GM12878 (cell line): Measurements from ENCODE around the gene HTR2B. TPM values are rescaled to one million over a fixed set of nuclear protein-coding genes. Genes with fewer than 3 reads are reported as not detected.
A peak's percentile ranks its signal among the peaks of the same experiment; 100 is the strongest.

Experiments
- ATAC-seq: fragments of 200-7000 bp; cut with Tn5 transposase; 3 replicates; pipeline ENCODE4 v1.9.1; 2020; ENCODE audit warnings: mild to moderate bottlenecking, moderate library complexity
- BruUV-seq: library from RNA; stranded (reverse); fragments of 400-500 nt; replicated peaks from 2 replicates; lab custom pipeline; 2021; lab: Mats Ljungman, UMichigan
- CTCF ChIA-PET: fragments of 300-600 bp; sonication (Branson Sonifier 250); formaldehyde crosslinking; extraction: SDS; loops from one replicate; lab custom pipeline; 2021; ENCODE audit warnings: inconsistent platforms; lab: Yijun Ruan, JAX
- POLR2A ChIA-PET: fragments of 350-600 bp; formaldehyde crosslinking; extraction: SDS; loops from one replicate; lab custom pipeline; 2021; ENCODE audit warnings: inconsistent platforms; lab: Charles Lee
- RAD21 ChIA-PET: fragments of 300-600 bp; sonication (Branson Sonifier 250); formaldehyde crosslinking; loops from one replicate; lab custom pipeline; 2023; ENCODE audit warnings: antibody characterized with exemption; ENCODE audit not compliant: unreplicated experiment; lab: Charles Lee
- SMC1A ChIA-PET: fragments of 300-600 bp; sonication (Branson Sonifier 250); formaldehyde crosslinking; loops from one replicate; lab custom pipeline; 2023; ENCODE audit not compliant: unreplicated experiment, uncharacterized antibody; lab: Charles Lee
- DNase-seq: peaks from one replicate; pipeline ENCODE4 v3.0.0-alpha.2; 2011; ENCODE audit warnings: low read depth, low spot score
- FAIRE-seq: peaks from 3 replicates; lab custom pipeline; 2011; peaks lifted over from hg19 to GRCh38; lab: Jason Lieb, UNC
- H2AFZ ChIP-seq: 2 replicates; pipeline ENCODE4 v1.6.0; 2011; ENCODE audit warnings: low read depth, low read length, control low read depth; ENCODE audit not compliant: control insufficient read depth
- H3K27ac ChIP-seq: 2 replicates; pipeline ENCODE4 v1.5.1; 2011; ENCODE audit warnings: control low read depth; ENCODE audit not compliant: control insufficient read depth, insufficient read depth
- H3K27me3 ChIP-seq, 2 experiments: replicated peaks in 1 of 2; 2 replicates each; pipeline versions ENCODE4 v1.6.0 to v1.6.1; 2011; ENCODE audit warnings: low read length in 1 of 2; ENCODE audit not compliant: control insufficient read depth in 2 of 2, insufficient read depth in 2 of 2
- H3K36me3 ChIP-seq, 2 experiments: 2 replicates each; pipeline ENCODE4 v1.5.1; 2011; ENCODE audit warnings: low read length in 1 of 2; ENCODE audit not compliant: control insufficient read depth in 2 of 2, insufficient read depth in 2 of 2
- H3K4me1 ChIP-seq: 2 replicates; pipeline ENCODE4 v1.6.1; 2011; ENCODE audit warnings: mild to moderate bottlenecking, low read length, moderate library complexity, mixed read lengths; ENCODE audit not compliant: control insufficient read depth, insufficient read depth
- H3K4me2 ChIP-seq: 2 replicates; pipeline ENCODE4 v1.6.0; 2011; ENCODE audit warnings: control low read depth; ENCODE audit not compliant: control insufficient read depth, insufficient read depth
- H3K4me3 ChIP-seq: fragments of 200-600 bp; sonication (generic); 2 replicates; pipeline ENCODE4 v1.5.1; 2016
- H3K79me2 ChIP-seq: 2 replicates; pipeline ENCODE4 v1.6.0; 2011; ENCODE audit warnings: low read length; ENCODE audit not compliant: control insufficient read depth, insufficient read depth
- H3K9ac ChIP-seq: 2 replicates; pipeline ENCODE4 v1.8.0; 2011; ENCODE audit warnings: low read length, control low read depth, mixed read lengths; ENCODE audit not compliant: control insufficient read depth, insufficient read depth
- H3K9me3 ChIP-seq: replicated peaks from 3 replicates; pipeline ENCODE4 v1.5.1; 2011; ENCODE audit warnings: mild to moderate bottlenecking, low read length; ENCODE audit not compliant: control insufficient read depth, insufficient read depth
- H4K20me1 ChIP-seq: 2 replicates; pipeline ENCODE4 v1.6.0; 2011; ENCODE audit not compliant: control insufficient read depth, insufficient read depth
- JUNB ChIP-seq: IDR thresholded peaks from 2 replicates; pipeline ENCODE4 v1.6.1; 2016; ENCODE audit warnings: antibody characterized with exemption, mild to moderate bottlenecking
- POLR2AphosphoS2 ChIP-seq: IDR thresholded peaks from 2 replicates; pipeline ENCODE4 v1.6.1; 2011; ENCODE audit warnings: low read depth, mild to moderate bottlenecking, low read length, improper control_type of control experiment, moderate library complexity
- USF1 ChIP-seq: IDR thresholded peaks from 2 replicates; pipeline ENCODE4 v1.6.1; 2011; ENCODE audit warnings: borderline replicate concordance, low read depth, mild to moderate bottlenecking, moderate library complexity, mixed read lengths, low read length; ENCODE audit not compliant: insufficient read depth; ENCODE audit errors: extremely low read length
- in situ Hi-C: fragments of 300-500 bp; cut with MboI; formaldehyde crosslinking; loops from 9 replicates; pipeline ENCODE4 v1.14.3; 2018; ENCODE audit warnings: mixed read lengths
- intact Hi-C: fragments of 100-400 bp; cut with micrococcal nuclease; formaldehyde crosslinking; loops from one replicate; pipeline ENCODE4 v1.14.2; 2022; ENCODE audit not compliant: unreplicated experiment
- polyA plus RNA-seq, 11 experiments: library from polyadenylated mRNA; depleted of rRNA in 4 of 11; unstranded in 6 of 11; stranded (reverse) in 5 of 11; fragments of >200 nt; fragmentation: Nextera tagmentation in 4 of 11; fragmentation: Illumina TruSeq in 1 of 11; extraction: Ambion mirVana in 4 of 11; extraction: Trizol in 1 of 11; gene quantifications; 1 replicate in 1 of 11; 2 replicates in 10 of 11; pipeline versions ENCODE4 v1.2.1 to v1.2.3, GENCODE V29; 2011 to 2016; ENCODE audit warnings: inconsistent platforms in 2 of 11, missing spikeins in 2 of 11, low read depth in 1 of 11
- total RNA-seq, 4 experiments: library from RNA; depleted of rRNA in 3 of 4; stranded (reverse); fragments of >200 nt in 3 of 4; fragmentation: Illumina TruSeq in 1 of 4; extraction: Trizol in 1 of 4; gene quantifications; 2 replicates each; pipeline versions ENCODE4 v1.2.1 to v1.2.3, GENCODE V29; 2013 to 2021
- TF ChIP-seq, protein P1 (sequence below): fragments of 450-650 bp; IDR thresholded peaks from 2 replicates; pipeline ENCODE4 v1.6.1; 2017; ENCODE audit warnings: mild to moderate bottlenecking
- TF ChIP-seq, protein P2 (sequence below): fragments of 450-650 bp; IDR thresholded peaks from 2 replicates; pipeline ENCODE4 v1.6.1; 2014; ENCODE audit warnings: mild to moderate bottlenecking

HTR2B gene
- total and polyA plus RNA-seq, 10 of the 15 experiments (the other 5 are each of a cell fraction or from before 2014, with no cell fraction given): 0.03 to 1.2 (median 0.15) TPM

- no peaks in the 10 kb centered on the region; the same call in 1 of the 2 replicates for H3K79me2 ChIP-seq
- SMC1A ChIA-PET: interaction anchor here (0.5 to 2.6 kb wide), 7 partner anchors 10 to 277 kb away, joined by 3 to 12 read pairs (median 4); no protein-coding TSS in a partner anchor
Measured at GRCh38 chr2:231128541-231128940, 3.7 kb upstream of the HTR2B start.

More at GRCh38 chr2:231128541-231128940, 3.7 kb upstream of the HTR2B start:
- Histone ChIP-seq H3K36me3 (no peaks in the 10 kb centered on the region; a peak in 1 of 4 replicates), H3K27me3 (no peaks in the 10 kb centered on the region), H3K4me3 (no peak overlapping the region), H3K4me1 (peaks cover 3% of the 10 kb centered on the region), H3K9ac (no peak overlapping the region), H3K9me3 (no peaks in the 10 kb centered on the region), H2AFZ (no peak overlapping the region), H3K4me2 (no peak overlapping the region), H4K20me1 (no peaks in the 10 kb centered on the region), H3K27ac (no peak overlapping the region)
- FAIRE-seq (no peak), DNase-seq (no peak), ATAC-seq (peak; percentile 51; the same call in 2 of the 3 replicates)
- intact Hi-C loops (no loop called here), in situ Hi-C loops (no loop called here)
- POLR2A ChIA-PET: interaction anchor here (0.7 to 1.6 kb wide), 2 partner anchors 9 to 13 kb away, joined by 3 read pairs; no protein-coding TSS in a partner anchor
- CTCF ChIA-PET: interaction anchor here (0.8 to 2.1 kb wide), 8 partner anchors 16 to 323 kb away, joined by 3 to 10 read pairs (median 4); no protein-coding TSS in a partner anchor
- TF ChIP-seq, protein P1, sequence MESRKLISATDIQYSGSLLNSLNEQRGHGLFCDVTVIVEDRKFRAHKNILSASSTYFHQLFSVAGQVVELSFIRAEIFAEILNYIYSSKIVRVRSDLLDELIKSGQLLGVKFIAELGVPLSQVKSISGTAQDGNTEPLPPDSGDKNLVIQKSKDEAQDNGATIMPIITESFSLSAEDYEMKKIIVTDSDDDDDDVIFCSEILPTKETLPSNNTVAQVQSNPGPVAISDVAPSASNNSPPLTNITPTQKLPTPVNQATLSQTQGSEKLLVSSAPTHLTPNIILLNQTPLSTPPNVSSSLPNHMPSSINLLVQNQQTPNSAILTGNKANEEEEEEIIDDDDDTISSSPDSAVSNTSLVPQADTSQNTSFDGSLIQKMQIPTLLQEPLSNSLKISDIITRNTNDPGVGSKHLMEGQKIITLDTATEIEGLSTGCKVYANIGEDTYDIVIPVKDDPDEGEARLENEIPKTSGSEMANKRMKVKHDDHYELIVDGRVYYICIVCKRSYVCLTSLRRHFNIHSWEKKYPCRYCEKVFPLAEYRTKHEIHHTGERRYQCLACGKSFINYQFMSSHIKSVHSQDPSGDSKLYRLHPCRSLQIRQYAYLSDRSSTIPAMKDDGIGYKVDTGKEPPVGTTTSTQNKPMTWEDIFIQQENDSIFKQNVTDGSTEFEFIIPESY: no peak
- TF ChIP-seq, protein P2, sequence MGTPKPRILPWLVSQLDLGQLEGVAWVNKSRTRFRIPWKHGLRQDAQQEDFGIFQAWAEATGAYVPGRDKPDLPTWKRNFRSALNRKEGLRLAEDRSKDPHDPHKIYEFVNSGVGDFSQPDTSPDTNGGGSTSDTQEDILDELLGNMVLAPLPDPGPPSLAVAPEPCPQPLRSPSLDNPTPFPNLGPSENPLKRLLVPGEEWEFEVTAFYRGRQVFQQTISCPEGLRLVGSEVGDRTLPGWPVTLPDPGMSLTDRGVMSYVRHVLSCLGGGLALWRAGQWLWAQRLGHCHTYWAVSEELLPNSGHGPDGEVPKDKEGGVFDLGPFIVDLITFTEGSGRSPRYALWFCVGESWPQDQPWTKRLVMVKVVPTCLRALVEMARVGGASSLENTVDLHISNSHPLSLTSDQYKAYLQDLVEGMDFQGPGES: no peak
- no peak for TF ChIP-seq POLR2AphosphoS2
- TF ChIP-seq USF1: no peak
- TF ChIP-seq JUNB: no peak
- BruUV-seq: no TSS peak
- RAD21 ChIA-PET: interaction anchor here (1.5 to 2.7 kb wide), 2 partner anchors 24 to 52 kb away, joined by 4 to 13 read pairs; no protein-coding TSS in a partner anchor
